ENCODE data around the gene SULT4A1.

Gene SULT4A1

GRCh38 chr22:43818981-43819380 lies 43.3 kb downstream of the SULT4A1 start:
- no peaks in the 10 kb centered on the region for H3K9me3 Mint-ChIP-seq
- H3K36me3 Mint-ChIP-seq (ENCODE audit: low read depth) = peaks cover 6% of the 10 kb centered on the region
- H3K4me1 Mint-ChIP-seq (ENCODE audit: low read depth) = peaks cover 6% of the 10 kb centered on the region
- H3K27me3 Mint-ChIP-seq (ENCODE audit: low read depth) = no peaks in the 10 kb centered on the region
- no peak overlapping the region for H3K27ac Mint-ChIP-seq
- DNase-seq (ENCODE audit: low spot score) = no peak
- H3K4me3 Mint-ChIP-seq = no peak overlapping the region

- Mint-ChIP-seq H3K4me3 (no peak overlapping the region), H3K9me3 (no peaks in the 10 kb centered on the region), H3K27me3 (ENCODE audit: low read depth) (no peaks in the 10 kb centered on the region), H3K36me3 (ENCODE audit: low read depth) (peaks cover 8% of the 10 kb centered on the region), H3K4me1 (ENCODE audit: low read depth) (peaks cover 17% of the 10 kb centered on the region), H3K27ac (no peak overlapping the region)
- DNase-seq (ENCODE audit: low spot score) = no peak
These were observed 44.9 kb downstream of the SULT4A1 start for GRCh38 chr22:43817402-43817801.

- no peak for DNase-seq (ENCODE audit: low spot score)
- H3K9me3 Mint-ChIP-seq = no peaks in the 10 kb centered on the region
- peak overlapping the region; percentile 53 for H3K27ac Mint-ChIP-seq
- no peaks in the 10 kb centered on the region for H3K27me3 Mint-ChIP-seq (ENCODE audit: low read depth)
- H3K4me3 Mint-ChIP-seq = peak overlapping the region; percentile 44
- H3K4me1 Mint-ChIP-seq (ENCODE audit: low read depth) = peaks cover 26% of the 10 kb centered on the region
- H3K36me3 Mint-ChIP-seq (ENCODE audit: low read depth) = peaks cover 8% of the 10 kb centered on the region
These were observed 48.0 kb downstream of the SULT4A1 start for GRCh38 chr22:43814264-43814663.

DNA sequence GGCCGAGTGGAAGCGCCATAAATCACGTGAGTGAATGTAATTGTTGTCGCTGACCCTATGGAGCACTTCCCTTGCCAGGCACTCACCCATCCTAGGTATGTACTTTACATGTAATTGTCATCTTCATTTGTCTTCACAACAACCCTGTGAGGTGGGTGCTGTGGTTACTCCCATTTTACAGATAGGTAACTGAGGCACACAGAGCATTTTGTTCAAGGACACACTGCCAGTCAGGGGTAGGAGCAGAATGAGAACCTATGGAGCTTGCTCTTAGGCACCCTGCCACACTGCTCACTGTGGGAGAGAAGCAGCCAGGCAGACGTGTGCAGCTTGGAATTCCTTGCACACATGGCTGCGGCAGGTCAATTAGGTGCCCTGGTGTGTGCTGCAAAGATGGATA lies 49.4 kb downstream of the SULT4A1 start:
- Mint-ChIP-seq H3K4me1 (ENCODE audit: low read depth) (peaks cover 26% of the 10 kb centered on the region), H3K36me3 (ENCODE audit: low read depth) (peaks cover 8% of the 10 kb centered on the region), H3K27ac (peak overlapping the region; percentile 83), H3K4me3 (peak overlapping the region; percentile 96), H3K9me3 (no peaks in the 10 kb centered on the region), H3K27me3 (ENCODE audit: low read depth) (no peaks in the 10 kb centered on the region)
- no peak for DNase-seq (ENCODE audit: low spot score)

DNA sequence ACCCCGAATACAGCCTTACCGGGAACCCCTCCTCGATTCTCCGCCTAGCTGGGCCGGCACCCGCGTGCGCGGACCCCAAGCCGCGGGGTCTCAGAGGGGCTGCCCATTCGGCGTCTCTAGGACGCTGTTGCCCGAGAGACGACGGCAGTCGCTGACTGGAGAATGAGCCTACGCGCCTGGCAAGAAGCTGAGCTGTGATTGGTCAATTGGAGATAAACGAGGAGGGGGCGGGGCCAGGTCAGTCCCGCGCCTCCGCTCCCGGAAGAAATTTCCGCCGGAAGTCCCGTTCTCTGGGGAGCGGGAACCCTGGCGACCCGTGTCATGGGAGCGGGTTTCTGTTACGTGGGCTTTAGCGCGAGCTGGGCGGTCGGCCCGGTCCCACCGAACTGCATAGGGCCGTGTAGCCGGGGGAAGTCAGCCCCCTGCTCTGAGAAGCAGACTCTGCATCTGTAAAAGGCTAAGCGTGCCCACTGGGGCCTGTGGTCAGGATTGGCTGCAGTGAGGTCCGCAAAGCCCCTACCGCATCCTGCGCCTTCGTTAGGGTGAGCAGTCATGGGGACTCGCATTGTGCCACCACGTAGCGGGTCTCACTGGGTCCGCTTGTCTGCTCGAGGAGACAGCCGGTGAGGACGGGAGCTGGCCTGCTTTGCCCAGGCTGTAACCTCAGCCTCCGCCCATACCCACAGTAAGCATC lies 50.0 kb downstream of the SULT4A1 start, which contains the start of gene EFCAB6:
Gene EFCAB6 (minus strand): TSS at position 157 of the 694 bp plus-strand sequence. CDS start 29,987 bp downstream, outside the sequence.
- Mint-ChIP-seq H3K27ac (peak within 1 kb of the TSS; percentile 83), H3K4me1 (ENCODE audit: low read depth) (peaks cover 26% of the 10 kb centered on the region), H3K36me3 (ENCODE audit: low read depth) (peaks cover 8% of the 10 kb centered on the region), H3K4me3 (peak within 1 kb of the TSS; percentile 96), H3K9me3 (no peaks in the 10 kb centered on the region), H3K27me3 (ENCODE audit: low read depth) (no peaks in the 10 kb centered on the region)
- peak; percentile 87 for DNase-seq (ENCODE audit: low spot score)

DNA sequence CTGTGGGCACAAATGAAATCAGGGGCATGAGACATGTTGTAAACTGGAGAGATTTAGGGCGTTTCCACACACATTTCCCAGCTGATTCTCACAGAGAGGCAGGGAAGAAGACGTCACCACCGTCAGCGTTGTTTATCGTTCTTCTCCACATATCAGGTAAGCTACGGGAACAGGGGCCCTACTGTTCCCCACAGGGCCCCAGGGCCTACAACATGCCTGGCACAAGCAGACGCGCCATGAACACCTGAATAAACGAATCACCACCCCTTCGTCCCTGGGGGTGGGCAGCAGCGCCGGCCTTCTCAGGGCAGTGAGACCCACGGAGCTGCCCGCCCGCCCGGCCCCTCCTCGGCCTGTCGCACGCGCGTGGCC lies 50.5 kb downstream of the SULT4A1 start:
- H3K36me3 Mint-ChIP-seq (ENCODE audit: low read depth) = peaks cover 8% of the 10 kb centered on the region
- no peaks in the 10 kb centered on the region for H3K9me3 Mint-ChIP-seq
- peaks cover 2% of the 10 kb centered on the region for H3K27me3 Mint-ChIP-seq (ENCODE audit: low read depth)
- DNase-seq (ENCODE audit: low spot score) = no peak
- peaks cover 26% of the 10 kb centered on the region for H3K4me1 Mint-ChIP-seq (ENCODE audit: low read depth)
- peak overlapping the region; percentile 96 for H3K4me3 Mint-ChIP-seq
- peak overlapping the region; percentile 83 for H3K27ac Mint-ChIP-seq

- Mint-ChIP-seq H3K4me3 (no peak overlapping the region), H3K27ac (no peak overlapping the region), H3K4me1 (ENCODE audit: low read depth) (no peaks in the 10 kb centered on the region), H3K27me3 (ENCODE audit: low read depth) (peaks cover 25% of the 10 kb centered on the region), H3K9me3 (peaks cover 9% of the 10 kb centered on the region), H3K36me3 (ENCODE audit: low read depth) (peaks cover 1% of the 10 kb centered on the region)
- DNase-seq (ENCODE audit: low spot score) = no peak
These were observed 59.3 kb downstream of the SULT4A1 start for GRCh38 chr22:43802897-43803495.

DNA sequence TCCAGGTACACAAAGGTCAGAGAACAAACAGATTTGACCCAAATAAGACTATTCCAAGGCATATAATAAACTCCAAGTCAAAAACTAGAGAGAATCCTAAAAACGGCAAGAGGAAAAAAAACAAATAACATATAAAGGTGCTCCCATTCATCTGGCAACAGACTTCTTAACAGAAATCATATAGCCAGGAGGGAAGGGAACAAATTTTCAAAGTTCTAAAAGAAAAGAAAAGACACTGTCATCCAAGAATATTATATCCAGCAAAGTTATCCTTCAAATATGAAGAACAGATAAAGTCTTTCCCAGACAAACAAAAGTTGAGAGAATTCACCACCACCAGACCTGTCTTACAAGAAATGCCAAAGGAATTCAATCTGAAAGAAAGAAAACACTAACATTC lies 61.3 kb downstream of the SULT4A1 start:
- peaks cover 23% of the 10 kb centered on the region for H3K27me3 Mint-ChIP-seq (ENCODE audit: low read depth)
- no peaks in the 10 kb centered on the region for H3K4me1 Mint-ChIP-seq (ENCODE audit: low read depth)
- no peak overlapping the region for H3K27ac Mint-ChIP-seq

DNA sequence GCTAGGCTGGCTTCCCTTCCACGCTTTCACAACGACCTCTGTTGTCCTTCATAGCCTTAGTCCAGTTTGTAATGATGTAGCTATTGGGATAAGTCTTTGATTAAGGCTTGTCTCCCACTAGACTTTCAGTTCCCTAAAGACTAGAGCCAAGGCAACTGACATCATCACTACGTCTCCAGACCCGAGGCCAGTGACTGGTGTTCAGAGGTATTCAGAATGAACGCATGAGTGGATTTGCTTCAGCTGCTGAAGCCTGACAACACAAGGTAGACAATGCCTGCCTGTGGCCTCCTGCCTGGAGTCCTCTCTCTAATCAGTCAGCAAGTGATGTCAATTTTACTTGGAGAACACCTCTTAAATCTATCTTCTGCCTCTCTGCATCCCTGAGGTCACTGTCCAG lies 63.8 kb downstream of the SULT4A1 start:
- Mint-ChIP-seq H3K4me1 (ENCODE audit: low read depth) (no peaks in the 10 kb centered on the region), H3K9me3 (peaks cover 9% of the 10 kb centered on the region), H3K36me3 (ENCODE audit: low read depth) (peaks cover 1% of the 10 kb centered on the region), H3K27me3 (ENCODE audit: low read depth) (peaks cover 8% of the 10 kb centered on the region), H3K4me3 (no peak overlapping the region), H3K27ac (no peak overlapping the region)
- no peak for DNase-seq (ENCODE audit: low spot score)

More for the DNA sequence above, 61.3 kb downstream of the SULT4A1 start:
- peaks cover 1% of the 10 kb centered on the region for H3K36me3 Mint-ChIP-seq (ENCODE audit: low read depth)
- DNase-seq (ENCODE audit: low spot score) = no peak
- peaks cover 9% of the 10 kb centered on the region for H3K9me3 Mint-ChIP-seq
- H3K4me3 Mint-ChIP-seq = no peak overlapping the region

DNA sequence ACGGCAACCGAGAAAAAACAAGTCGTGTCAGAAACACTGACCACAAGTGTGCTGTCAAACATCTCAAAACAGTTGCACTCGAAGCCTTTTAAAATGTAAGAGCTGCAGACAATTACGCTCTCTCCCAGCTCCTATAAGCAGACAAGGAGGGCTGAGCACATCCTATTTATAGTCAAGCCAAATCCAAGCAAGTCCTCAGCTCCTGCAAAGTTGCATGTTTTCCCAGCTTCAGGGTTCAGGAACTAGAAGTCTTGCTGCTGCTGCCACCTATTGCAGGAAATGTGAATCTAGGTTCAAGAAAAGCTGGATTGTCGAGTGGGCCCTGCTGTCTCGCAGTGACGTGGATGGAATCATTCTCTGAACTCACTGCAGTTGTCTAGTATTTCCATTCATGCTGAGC lies 65.7 kb downstream of the SULT4A1 start:
- H3K27me3 Mint-ChIP-seq (ENCODE audit: low read depth) = peaks cover 6% of the 10 kb centered on the region
- H3K9me3 Mint-ChIP-seq = peaks cover 9% of the 10 kb centered on the region
- no peak overlapping the region for H3K27ac Mint-ChIP-seq
- no peak overlapping the region for H3K4me3 Mint-ChIP-seq
- DNase-seq (ENCODE audit: low spot score) = no peak
- no peaks in the 10 kb centered on the region for H3K4me1 Mint-ChIP-seq (ENCODE audit: low read depth)
- peaks cover 1% of the 10 kb centered on the region for H3K36me3 Mint-ChIP-seq (ENCODE audit: low read depth)

DNA sequence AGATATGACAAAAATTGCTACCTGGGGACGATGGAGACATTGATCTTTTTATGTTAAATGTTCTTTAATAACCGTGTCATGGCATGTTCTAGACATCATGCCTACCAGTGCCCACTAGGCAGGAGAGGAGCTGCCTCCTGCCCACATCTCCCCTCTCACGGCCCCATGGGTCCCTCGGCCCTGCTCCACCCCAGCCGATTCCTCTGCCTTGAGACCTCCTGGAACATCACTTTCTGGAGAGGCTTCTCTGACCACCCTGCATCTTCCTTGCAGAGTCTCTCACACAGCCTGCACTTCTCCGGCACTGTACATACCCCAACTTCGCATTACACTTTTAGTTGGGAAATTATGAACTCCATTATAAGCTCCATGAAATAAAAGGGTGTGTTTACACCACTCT lies 67.0 kb downstream of the SULT4A1 start:
- Mint-ChIP-seq H3K4me1 (ENCODE audit: low read depth) (no peaks in the 10 kb centered on the region), H3K27me3 (ENCODE audit: low read depth) (no peaks in the 10 kb centered on the region), H3K36me3 (ENCODE audit: low read depth) (no peaks in the 10 kb centered on the region), H3K9me3 (no peaks in the 10 kb centered on the region), H3K4me3 (no peak overlapping the region), H3K27ac (no peak overlapping the region)
- no peak for DNase-seq (ENCODE audit: low spot score)

GRCh38 chr22:43792905-43793304 lies 69.4 kb downstream of the SULT4A1 start:
- no peaks in the 10 kb centered on the region for H3K9me3 Mint-ChIP-seq
- H3K27ac Mint-ChIP-seq = no peak overlapping the region
- DNase-seq (ENCODE audit: low spot score) = no peak
- H3K4me1 Mint-ChIP-seq (ENCODE audit: low read depth) = no peaks in the 10 kb centered on the region
- H3K36me3 Mint-ChIP-seq (ENCODE audit: low read depth) = no peaks in the 10 kb centered on the region
- H3K4me3 Mint-ChIP-seq = no peak overlapping the region
- peaks cover 3% of the 10 kb centered on the region for H3K27me3 Mint-ChIP-seq (ENCODE audit: low read depth)

DNA sequence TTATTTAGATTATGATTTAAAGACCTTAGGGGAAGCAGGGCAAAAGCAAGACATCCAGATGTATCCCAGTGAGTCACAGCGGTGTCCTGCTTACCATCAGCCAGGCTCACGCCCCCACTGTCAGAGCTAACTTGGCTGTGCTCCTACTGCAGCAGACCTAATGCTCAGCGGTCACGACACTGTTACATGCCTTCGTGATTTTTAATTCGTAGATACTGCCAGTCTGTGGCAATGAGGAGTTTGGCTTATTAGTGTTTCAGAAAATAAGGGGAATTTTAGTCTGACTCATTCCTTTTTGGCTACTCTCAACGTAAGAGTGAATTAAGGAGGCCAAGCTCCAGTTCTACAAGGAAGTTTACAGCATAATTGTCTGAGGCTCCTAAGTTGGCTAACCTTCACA lies 72.9 kb downstream of the SULT4A1 start:
- H3K27ac Mint-ChIP-seq = no peak overlapping the region
- H3K36me3 Mint-ChIP-seq (ENCODE audit: low read depth) = no peaks in the 10 kb centered on the region
- H3K27me3 Mint-ChIP-seq (ENCODE audit: low read depth) = peaks cover 7% of the 10 kb centered on the region
- DNase-seq (ENCODE audit: low spot score) = no peak
- H3K9me3 Mint-ChIP-seq = no peaks in the 10 kb centered on the region
- no peaks in the 10 kb centered on the region for H3K4me1 Mint-ChIP-seq (ENCODE audit: low read depth)
- H3K4me3 Mint-ChIP-seq = no peak overlapping the region

DNA sequence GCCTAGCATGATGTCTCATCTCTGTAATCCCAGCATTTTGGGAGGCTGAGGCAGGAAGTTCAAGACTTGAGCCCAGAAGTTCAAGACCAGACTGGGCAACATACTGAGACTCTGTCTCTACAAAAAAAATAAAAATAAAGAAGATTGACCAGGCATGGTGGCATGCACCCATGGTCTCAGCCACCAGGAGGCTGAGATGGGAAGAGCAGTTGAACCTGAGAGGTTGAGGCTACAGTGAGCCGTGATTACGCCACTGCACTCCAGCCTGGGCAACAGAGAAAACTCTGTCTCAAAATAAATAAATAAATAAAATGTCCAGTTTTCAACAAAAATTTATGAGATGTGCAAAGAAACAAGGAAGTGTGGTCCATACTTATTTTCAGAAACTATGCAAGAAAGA lies 78.5 kb downstream of the SULT4A1 start:
- no peak overlapping the region for H3K4me3 Mint-ChIP-seq
- H3K27me3 Mint-ChIP-seq (ENCODE audit: low read depth) = peaks cover 6% of the 10 kb centered on the region
- no peak for DNase-seq (ENCODE audit: low spot score)
- H3K9me3 Mint-ChIP-seq = no peaks in the 10 kb centered on the region
- no peaks in the 10 kb centered on the region for H3K4me1 Mint-ChIP-seq (ENCODE audit: low read depth)
- H3K36me3 Mint-ChIP-seq (ENCODE audit: low read depth) = no peaks in the 10 kb centered on the region
- no peak overlapping the region for H3K27ac Mint-ChIP-seq

DNA sequence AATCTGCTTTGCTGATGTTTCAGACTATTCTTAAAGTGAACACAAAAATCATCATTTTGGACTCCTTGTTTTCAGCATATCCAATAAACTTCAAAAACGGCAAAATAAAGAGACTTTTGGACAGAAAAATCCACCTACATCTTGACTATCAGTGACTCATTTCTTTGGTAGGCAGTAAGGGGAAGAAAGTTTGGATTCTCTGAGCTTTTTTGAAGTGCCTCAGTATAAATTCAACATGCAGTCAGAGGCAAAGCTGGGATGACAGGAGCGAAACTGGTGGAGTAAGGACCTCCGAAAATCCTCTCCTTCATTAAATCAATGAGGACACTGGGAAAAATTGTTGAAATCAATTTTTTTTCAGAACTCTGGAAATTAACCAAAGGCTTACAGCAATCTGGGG lies 79.9 kb downstream of the SULT4A1 start:
- H3K9me3 Mint-ChIP-seq = no peaks in the 10 kb centered on the region
- H3K36me3 Mint-ChIP-seq (ENCODE audit: low read depth) = no peaks in the 10 kb centered on the region
- H3K27ac Mint-ChIP-seq = no peak overlapping the region
- H3K27me3 Mint-ChIP-seq (ENCODE audit: low read depth) = peaks cover 4% of the 10 kb centered on the region
- DNase-seq (ENCODE audit: low spot score) = no peak
- no peaks in the 10 kb centered on the region for H3K4me1 Mint-ChIP-seq (ENCODE audit: low read depth)
- no peak overlapping the region for H3K4me3 Mint-ChIP-seq

Data from T-helper 2 cell treated with Interferon-gamma antibody and Interleukin-4, amounts not matched to agents 5 μg/mL and 100 μg/mL, for 36 hours (primary cell).